ENCODE data around the gene TAF11L8. TPM values are rescaled to one million over a fixed set of nuclear protein-coding genes. Genes with fewer than 3 reads are reported as not detected.
"Not testable (repeated sequence)": the region's sequence is repeated elsewhere in the genome, so short reads cannot be mapped to it uniquely, and the experiment has no call there.

TAF11L8 gene
- total RNA-seq, 1 experiment from 2014 or later: not detected

DNA sequence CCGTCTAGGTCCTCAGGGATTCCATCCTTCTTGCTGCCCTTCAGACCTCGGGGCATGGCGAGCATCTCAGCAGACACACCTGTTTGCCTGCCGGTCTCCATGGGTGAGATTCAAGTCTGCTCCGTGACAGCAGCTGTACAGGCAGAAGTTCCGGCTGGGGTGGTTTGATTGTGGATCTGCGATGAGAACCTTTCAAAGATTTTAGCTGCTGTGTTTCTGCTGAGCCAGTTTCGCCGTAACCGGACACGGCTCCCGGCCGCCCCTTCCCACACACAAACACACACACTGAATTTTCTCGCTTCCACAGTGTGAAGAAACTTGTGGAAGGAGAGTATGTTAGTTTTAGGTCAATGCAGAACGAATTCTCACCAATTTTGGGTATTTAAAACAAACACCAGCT, 7.0 kb upstream of the TAF11L8 start, which contains the start of gene TAF11L10:
TAF11L10 (minus strand) TSS at position 101 of the 400 bp plus-strand sequence.
- not testable (repeated sequence) for H3K9me3 Mint-ChIP-seq; H2BK5ac ChIP-seq (ENCODE audit: insufficient read length, low read length); H3K27ac ChIP-seq (ENCODE audit: insufficient read length, low read depth, low read length); H2AK5ac ChIP-seq (ENCODE audit: insufficient read length, low read length); H3K14ac ChIP-seq (ENCODE audit: insufficient read depth, low read length); H4K91ac ChIP-seq (ENCODE audit: insufficient read length, low read depth, low read length); H3K36me3 Mint-ChIP-seq (ENCODE audit: insufficient read depth in 1 of 3, low read depth in 3 of 3); H3K27me3 ChIP-seq (ENCODE audit: insufficient read depth, low read length); H3T11ph ChIP-seq (ENCODE audit: low read length); H2AFZ ChIP-seq (ENCODE audit: low read length); H3K9me3 ChIP-seq (ENCODE audit: control insufficient read depth, low read depth, low read length); H3K79me1 ChIP-seq (ENCODE audit: insufficient read depth, low read depth, low read length, poor library complexity, severe bottlenecking); H3K9ac ChIP-seq (ENCODE audit: extremely low read depth, insufficient read length, low read length); H3K27ac Mint-ChIP-seq; H3K23me2 ChIP-seq (ENCODE audit: insufficient read length, low read depth, low read length, poor library complexity, severe bottlenecking); H2BK15ac ChIP-seq (ENCODE audit: low read depth, low read length); H3K23ac ChIP-seq (ENCODE audit: insufficient read length, low read depth, low read length); H4K8ac ChIP-seq (replicated peaks; ENCODE audit: insufficient read length, low read depth, low read length); H4K5ac ChIP-seq (ENCODE audit: insufficient read length, low read depth, low read length); H3K4me3 Mint-ChIP-seq; H3K18ac ChIP-seq (ENCODE audit: insufficient read length, low read depth, low read length); H3K4me1 Mint-ChIP-seq; H3K56ac ChIP-seq (ENCODE audit: insufficient read length, low read depth, low read length); DNase-seq; H2BK120ac ChIP-seq (ENCODE audit: low read depth, low read length, poor library complexity, severe bottlenecking); H2BK12ac ChIP-seq (ENCODE audit: insufficient read length, low read depth, low read length); H3K27me3 Mint-ChIP-seq (ENCODE audit: low read depth); H3K4me2 ChIP-seq (ENCODE audit: insufficient read depth, insufficient read length, low read length); H3K4ac ChIP-seq (ENCODE audit: low read depth, low read length); H3K79me2 ChIP-seq (ENCODE audit: insufficient read depth, low read length); H2BK20ac ChIP-seq (ENCODE audit: low read depth, low read length, poor library complexity, severe bottlenecking); H4K20me1 ChIP-seq (ENCODE audit: control insufficient read depth, insufficient read depth, insufficient read length); H3K4me1 ChIP-seq (ENCODE audit: insufficient read depth, low read length)
- no CpG with 5 or more reads among the region's 15 CpGs for WGBS (ENCODE audit: extremely low coverage, insufficient read length, low lambda C conversion rate)

DNA sequence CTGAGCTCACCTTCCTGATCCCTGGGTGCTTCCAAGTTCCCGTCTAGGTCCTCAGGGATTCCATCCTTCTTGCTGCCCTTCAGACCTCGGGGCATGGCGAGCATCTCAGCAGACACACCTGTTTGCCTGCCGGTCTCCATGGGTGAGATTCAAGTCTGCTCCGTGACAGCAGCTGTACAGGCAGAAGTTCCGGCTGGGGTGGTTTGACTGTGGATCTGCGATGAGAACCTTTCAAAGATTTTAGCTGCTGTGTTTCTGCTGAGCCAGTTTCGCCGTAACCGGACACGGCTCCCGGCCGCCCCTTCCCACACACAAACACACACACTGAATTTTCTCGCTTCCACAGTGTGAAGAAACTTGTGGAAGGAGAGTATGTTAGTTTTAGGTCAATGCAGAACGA, 3.5 kb upstream of the TAF11L8 start, which contains the start of gene TAF11L9:
TAF11L9 (minus strand) TSS at position 140 of the 400 bp plus-strand sequence.
- not testable (repeated sequence) for H4K8ac ChIP-seq (replicated peaks; ENCODE audit: insufficient read length, low read depth, low read length); H4K5ac ChIP-seq (ENCODE audit: insufficient read length, low read depth, low read length); H3T11ph ChIP-seq (ENCODE audit: low read length); H3K9me3 Mint-ChIP-seq; H3K9me3 ChIP-seq (ENCODE audit: control insufficient read depth, low read depth, low read length); H3K36me3 Mint-ChIP-seq (ENCODE audit: insufficient read depth in 1 of 3, low read depth in 3 of 3); H2BK120ac ChIP-seq (ENCODE audit: low read depth, low read length, poor library complexity, severe bottlenecking); H3K14ac ChIP-seq (ENCODE audit: insufficient read depth, low read length); H3K27me3 ChIP-seq (ENCODE audit: insufficient read depth, low read length); H3K9ac ChIP-seq (ENCODE audit: extremely low read depth, insufficient read length, low read length); H2AK5ac ChIP-seq (ENCODE audit: insufficient read length, low read length); H3K23ac ChIP-seq (ENCODE audit: insufficient read length, low read depth, low read length); H3K56ac ChIP-seq (ENCODE audit: insufficient read length, low read depth, low read length); H2AFZ ChIP-seq (ENCODE audit: low read length); H3K27ac ChIP-seq (ENCODE audit: insufficient read length, low read depth, low read length); H3K4me3 Mint-ChIP-seq; H2BK5ac ChIP-seq (ENCODE audit: insufficient read length, low read length); H3K79me2 ChIP-seq (ENCODE audit: insufficient read depth, low read length); H3K79me1 ChIP-seq (ENCODE audit: insufficient read depth, low read depth, low read length, poor library complexity, severe bottlenecking); H3K4me2 ChIP-seq (ENCODE audit: insufficient read depth, insufficient read length, low read length); H3K23me2 ChIP-seq (ENCODE audit: insufficient read length, low read depth, low read length, poor library complexity, severe bottlenecking); H4K91ac ChIP-seq (ENCODE audit: insufficient read length, low read depth, low read length); H3K18ac ChIP-seq (ENCODE audit: insufficient read length, low read depth, low read length); H3K27ac Mint-ChIP-seq; H2BK15ac ChIP-seq (ENCODE audit: low read depth, low read length); H2BK12ac ChIP-seq (ENCODE audit: insufficient read length, low read depth, low read length); H3K4ac ChIP-seq (ENCODE audit: low read depth, low read length); DNase-seq; H3K4me1 ChIP-seq (ENCODE audit: insufficient read depth, low read length); H3K27me3 Mint-ChIP-seq (ENCODE audit: low read depth); H3K4me1 Mint-ChIP-seq; H2BK20ac ChIP-seq (ENCODE audit: low read depth, low read length, poor library complexity, severe bottlenecking); H4K20me1 ChIP-seq (ENCODE audit: control insufficient read depth, insufficient read depth, insufficient read length)
- WGBS (ENCODE audit: extremely low coverage, insufficient read length, low lambda C conversion rate): no CpG with 5 or more reads among the region's 15 CpGs

Measured in H9 (cell line).